Neural crest cell (in vitro differentiated cells): ENCODE results near the gene RASSF7. TPM values are rescaled to one million over a fixed set of nuclear protein-coding genes. Genes with fewer than 3 reads are reported as not detected.

Experiments used
- DNase-seq: peaks from one replicate; pipeline ENCODE4 v3.0.0; 2021; ENCODE audit warnings: low read depth, mixed read lengths, low spot score
- H3K27ac Mint-ChIP-seq: one replicate; pipeline ENCODE4 v1.8.0; 2021; ENCODE audit warnings: mild to moderate bottlenecking, mixed read lengths; ENCODE audit not compliant: unreplicated experiment
- H3K27me3 Mint-ChIP-seq: 2 replicates; pipeline ENCODE4 v1.8.0; 2021; ENCODE audit warnings: low read depth, mild to moderate bottlenecking, mixed read lengths
- H3K36me3 Mint-ChIP-seq: 2 replicates; pipeline ENCODE4 v1.8.0; 2021; ENCODE audit warnings: low read depth, mild to moderate bottlenecking, mixed read lengths
- H3K4me1 Mint-ChIP-seq: 2 replicates; pipeline ENCODE4 v1.8.0; 2021; ENCODE audit warnings: mixed read lengths
- H3K4me3 Mint-ChIP-seq: one replicate; pipeline ENCODE4 v1.8.0; 2021; ENCODE audit warnings: mild to moderate bottlenecking, mixed read lengths
- H3K9me3 Mint-ChIP-seq: 2 replicates; pipeline ENCODE4 v1.8.0; 2021; ENCODE audit warnings: mixed read lengths
- CTCF ChIP-seq: fragments of 200-600 bp; sonication (generic); conservative IDR thresholded peaks from 2 replicates; pipeline ENCODE4 v1.5.0; 2021; ENCODE audit warnings: antibody characterized with exemption, mild to moderate bottlenecking
- total RNA-seq: library from RNA; stranded (reverse); gene quantifications from 2 replicates; pipeline ENCODE4 v1.2.1, GENCODE V29; 2021

Gene RASSF7
- total RNA-seq, 1 donor from 2014 or later: 7.3 TPM

GRCh38 chr11:532986-533585, 27.7 kb upstream of the RASSF7 start:
- no peak for TF ChIP-seq CTCF
- Mint-ChIP-seq H3K4me3 (no peak overlapping the region), H3K36me3 (no peaks in the 10 kb centered on the region), H3K9me3 (no peaks in the 10 kb centered on the region), H3K27ac (no peak overlapping the region), H3K27me3 (peaks cover 10% of the 10 kb centered on the region), H3K4me1 (peaks cover 4% of the 10 kb centered on the region)
- DNase-seq: no peak

GRCh38 chr11:533586-534395, 27.0 kb upstream of the RASSF7 start:
- H3K9me3 Mint-ChIP-seq: no peaks in the 10 kb centered on the region
- no peak for DNase-seq
- H3K4me3 Mint-ChIP-seq: peak overlapping the region; percentile 38
- H3K27ac Mint-ChIP-seq: no peak overlapping the region
- H3K27me3 Mint-ChIP-seq: peaks cover 14% of the 10 kb centered on the region
- no peaks in the 10 kb centered on the region for H3K36me3 Mint-ChIP-seq
- H3K4me1 Mint-ChIP-seq: peaks cover 4% of the 10 kb centered on the region
- TF ChIP-seq CTCF: no peak

- DNase-seq: no peak
- Mint-ChIP-seq H3K27ac (no peak overlapping the region), H3K27me3 (peaks cover 14% of the 10 kb centered on the region), H3K4me1 (peaks cover 4% of the 10 kb centered on the region), H3K9me3 (no peaks in the 10 kb centered on the region), H3K4me3 (peak overlapping the region; percentile 72), H3K36me3 (no peaks in the 10 kb centered on the region)
- TF ChIP-seq CTCF: no peak
Observed at GRCh38 chr11:534396-535209, 26.2 kb upstream of the RASSF7 start.

- DNase-seq: no peak
- H3K36me3 Mint-ChIP-seq: no peaks in the 10 kb centered on the region
- no peak overlapping the region for H3K4me3 Mint-ChIP-seq
- TF ChIP-seq CTCF: no peak
- peaks cover 4% of the 10 kb centered on the region for H3K4me1 Mint-ChIP-seq
- peaks cover 14% of the 10 kb centered on the region for H3K27me3 Mint-ChIP-seq
- no peaks in the 10 kb centered on the region for H3K9me3 Mint-ChIP-seq
- H3K27ac Mint-ChIP-seq: no peak overlapping the region
Observed at GRCh38 chr11:535210-535518, 25.6 kb upstream of the RASSF7 start.

- Mint-ChIP-seq H3K4me3 (peak within 1 kb of the TSS; percentile 92), H3K27me3 (peaks cover 14% of the 10 kb centered on the region), H3K36me3 (no peaks in the 10 kb centered on the region), H3K4me1 (peaks cover 4% of the 10 kb centered on the region), H3K27ac (no peak within 1 kb of the TSS), H3K9me3 (no peaks in the 10 kb centered on the region)
- no peak for TF ChIP-seq CTCF
- peak; percentile 90 for DNase-seq
Observed at GRCh38 chr11:535519-536454, 25.0 kb upstream of the RASSF7 start, which contains the start of gene HRAS. Gene HRAS (minus strand): TSS chr11:535576.
